Type B pancreatic cell (in vitro differentiated cells): ENCODE measurements around the gene UGGT1. TPM values are rescaled to one million over a fixed set of nuclear protein-coding genes. Genes with fewer than 3 reads are reported as not detected.
A peak's percentile ranks its signal among the peaks of the same experiment; 100 is the strongest.
"Not testable (repeated sequence)": the region's sequence is repeated elsewhere in the genome, so short reads cannot be mapped to it uniquely, and the experiment has no call there.

Experiments
- DNase-seq: peaks from one replicate; pipeline ENCODE4 v3.0.0; 2021; ENCODE audit warnings: mixed read lengths; ENCODE audit not compliant: unreplicated experiment; ENCODE audit errors: extremely low spot score
- H3K27ac Mint-ChIP-seq: 2 replicates; pipeline ENCODE4 v1.8.0; 2021; ENCODE audit warnings: mild to moderate bottlenecking, mixed read lengths
- H3K27me3 Mint-ChIP-seq: 2 replicates; pipeline ENCODE4 v1.8.0; 2021; ENCODE audit warnings: mixed read lengths
- H3K36me3 Mint-ChIP-seq: 2 replicates; pipeline ENCODE4 v1.8.0; 2021; ENCODE audit warnings: mixed read lengths
- H3K4me1 Mint-ChIP-seq: one replicate; pipeline ENCODE4 v1.8.0; 2021; ENCODE audit warnings: mixed read lengths; ENCODE audit not compliant: unreplicated experiment
- H3K4me3 Mint-ChIP-seq: 2 replicates; pipeline ENCODE4 v1.8.0; 2021; ENCODE audit warnings: mild to moderate bottlenecking, mixed read lengths
- H3K9me3 Mint-ChIP-seq: 2 replicates; pipeline ENCODE4 v1.8.0; 2021; ENCODE audit warnings: mixed read lengths
- CTCF ChIP-seq: fragments of 200-600 bp; sonication (generic); conservative IDR thresholded peaks from 2 replicates; pipeline ENCODE4 v1.5.0; 2021; ENCODE audit warnings: antibody characterized with exemption, mild to moderate bottlenecking
- total RNA-seq: library from RNA; stranded (reverse); gene quantifications from 2 replicates; pipeline ENCODE4 v1.2.1, GENCODE V29; 2021; ENCODE audit warnings: low replicate concordance

The UGGT1 gene
- total RNA-seq, 1 donor from 2014 or later = 51.1 TPM

GRCh38 chr2:128172191-128172590, 81.2 kb downstream of the UGGT1 start:
- no peaks in the 10 kb centered on the region for H3K27me3 Mint-ChIP-seq
- no peak for DNase-seq
- H3K4me3 Mint-ChIP-seq = no peak overlapping the region
- H3K9me3 Mint-ChIP-seq = no peaks in the 10 kb centered on the region
- no peaks in the 10 kb centered on the region for H3K4me1 Mint-ChIP-seq
- peak; percentile 55 for TF ChIP-seq CTCF
- no peak overlapping the region for H3K27ac Mint-ChIP-seq
- peaks cover 23% of the 10 kb centered on the region for H3K36me3 Mint-ChIP-seq

- DNase-seq, H3K4me1 Mint-ChIP-seq, H3K27me3 Mint-ChIP-seq, H3K9me3 Mint-ChIP-seq, H3K4me3 Mint-ChIP-seq, H3K27ac Mint-ChIP-seq: not testable (repeated sequence)
- H3K36me3 Mint-ChIP-seq = peaks cover 17% of the 10 kb centered on the region
Observed at GRCh38 chr2:128174067-128174466, 83.1 kb downstream of the UGGT1 start.

- Mint-ChIP-seq H3K4me3 (no peak overlapping the region), H3K27ac (no peak overlapping the region), H3K9me3 (no peaks in the 10 kb centered on the region), H3K27me3 (no peaks in the 10 kb centered on the region), H3K36me3 (peaks cover 30% of the 10 kb centered on the region), H3K4me1 (peaks cover 5% of the 10 kb centered on the region)
- no peak for TF ChIP-seq CTCF
- DNase-seq = no peak
Observed at GRCh38 chr2:128177315-128177714, 86.3 kb downstream of the UGGT1 start.

GRCh38 chr2:128178149-128178649, 87.2 kb downstream of the UGGT1 start:
- Mint-ChIP-seq H3K27me3 (no peaks in the 10 kb centered on the region), H3K4me1 (peaks cover 5% of the 10 kb centered on the region), H3K27ac (no peak overlapping the region), H3K4me3 (no peak overlapping the region), H3K9me3 (no peaks in the 10 kb centered on the region), H3K36me3 (peaks cover 24% of the 10 kb centered on the region)
- no peak for DNase-seq
- no peak for TF ChIP-seq CTCF

GRCh38 chr2:128178650-128179460, 87.9 kb downstream of the UGGT1 start:
- Mint-ChIP-seq H3K9me3 (no peaks in the 10 kb centered on the region), H3K36me3 (peaks cover 30% of the 10 kb centered on the region), H3K4me3 (no peak overlapping the region), H3K27ac (no peak overlapping the region), H3K4me1 (peaks cover 5% of the 10 kb centered on the region), H3K27me3 (no peaks in the 10 kb centered on the region)
- no peak for DNase-seq
- TF ChIP-seq CTCF = peak; percentile 82

- DNase-seq = no peak
- H3K27ac Mint-ChIP-seq = no peak overlapping the region
- peaks cover 5% of the 10 kb centered on the region for H3K4me1 Mint-ChIP-seq
- no peak overlapping the region for H3K4me3 Mint-ChIP-seq
- TF ChIP-seq CTCF = no peak
- H3K36me3 Mint-ChIP-seq = peaks cover 34% of the 10 kb centered on the region
- no peaks in the 10 kb centered on the region for H3K9me3 Mint-ChIP-seq
- H3K27me3 Mint-ChIP-seq = no peaks in the 10 kb centered on the region
Observed at GRCh38 chr2:128179461-128179755, 88.4 kb downstream of the UGGT1 start.
